Measurements from ENCODE around the gene TMEM119. TPM values are rescaled to one million over a fixed set of nuclear protein-coding genes. Genes with fewer than 3 reads are reported as not detected.
"Not testable (repeated sequence)": the region's sequence is repeated elsewhere in the genome, so short reads cannot be mapped to it uniquely, and the experiment has no call there.

The TMEM119 gene
- total RNA-seq, 1 donor from 2014 or later: not detected

DNA sequence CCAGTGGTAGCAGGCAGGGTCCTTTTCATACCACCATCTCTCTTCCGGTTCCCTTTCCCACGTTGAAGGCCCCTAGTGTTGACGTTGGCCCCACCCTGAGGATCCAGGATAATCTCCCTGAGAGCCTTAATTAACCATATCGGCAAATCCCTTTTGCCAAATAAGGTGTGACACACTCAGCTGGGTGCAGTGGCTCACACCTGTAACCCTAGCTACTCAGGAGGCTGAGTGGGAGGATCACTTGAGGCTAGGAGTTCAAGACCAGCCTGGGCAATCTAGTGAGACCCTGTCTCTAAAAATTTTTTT, 2.8 kb upstream of the TMEM119 start:
- DNase-seq (ENCODE audit: low read depth in 2 of 2): no peak

- no peak for DNase-seq (ENCODE audit: low read depth in 2 of 2)
These were observed 2.2 kb upstream of the TMEM119 start for GRCh38 chr12:108599948-108600701.

DNA sequence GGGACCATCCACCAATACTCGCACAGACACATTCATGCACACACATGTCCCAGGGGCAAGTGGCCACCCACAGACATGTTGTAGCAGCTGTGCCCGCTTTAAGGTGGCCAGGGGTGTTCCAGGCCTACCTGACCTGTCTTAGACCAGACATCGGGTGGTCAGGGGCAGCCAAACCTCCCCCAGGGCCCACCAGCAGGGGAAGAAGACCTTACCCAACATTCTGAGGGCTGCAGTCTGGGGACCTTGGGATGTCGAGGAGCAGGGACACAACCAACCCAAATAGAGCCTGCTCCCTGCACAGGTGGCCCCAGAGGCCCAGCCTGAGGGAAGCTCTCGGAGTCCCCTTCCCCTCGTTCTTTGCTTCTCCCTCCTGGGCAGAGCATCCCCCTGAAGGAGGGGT, 1.7 kb upstream of the TMEM119 start:
- DNase-seq (ENCODE audit: low read depth in 2 of 2): no peak

DNA sequence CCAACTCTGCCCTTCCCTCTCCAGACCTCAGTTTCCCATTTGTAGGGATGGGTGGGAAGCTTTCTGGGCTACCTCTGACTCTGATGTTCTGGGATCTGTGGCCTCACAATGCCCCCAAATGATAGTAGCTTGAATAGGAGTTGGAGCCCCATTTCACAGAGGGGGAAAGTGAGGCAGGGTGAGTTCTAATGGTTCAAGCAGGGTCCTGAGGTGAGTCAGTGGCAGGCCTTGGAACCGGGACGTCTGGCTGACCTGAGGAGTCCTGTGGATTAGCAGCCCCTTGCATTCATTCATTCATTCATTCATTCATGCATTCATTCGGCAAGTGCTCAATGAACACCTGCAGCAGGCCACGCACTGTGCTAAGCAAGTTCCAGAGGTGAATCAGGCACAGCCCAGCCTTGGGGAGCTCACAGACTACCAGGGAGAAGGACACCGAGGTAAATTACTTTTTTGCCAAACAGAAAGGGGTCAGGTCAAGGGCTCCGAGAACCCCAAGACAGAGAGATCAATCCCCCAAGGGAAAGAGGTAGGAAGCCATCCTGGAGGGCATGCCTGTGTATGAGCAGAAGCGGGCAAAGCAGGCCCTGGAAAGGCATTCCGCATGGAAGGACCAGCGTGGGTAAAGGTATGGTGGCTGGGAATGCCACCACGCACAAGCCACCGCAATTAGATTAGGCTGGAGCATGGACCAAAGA, 818 bp upstream of the TMEM119 start:
- DNase-seq (ENCODE audit: low read depth in 2 of 2): no peak

GRCh38 chr12:108596854-108597558, 878 bp downstream of the TMEM119 start:
- no peak for DNase-seq (ENCODE audit: low read depth in 2 of 2)

DNA sequence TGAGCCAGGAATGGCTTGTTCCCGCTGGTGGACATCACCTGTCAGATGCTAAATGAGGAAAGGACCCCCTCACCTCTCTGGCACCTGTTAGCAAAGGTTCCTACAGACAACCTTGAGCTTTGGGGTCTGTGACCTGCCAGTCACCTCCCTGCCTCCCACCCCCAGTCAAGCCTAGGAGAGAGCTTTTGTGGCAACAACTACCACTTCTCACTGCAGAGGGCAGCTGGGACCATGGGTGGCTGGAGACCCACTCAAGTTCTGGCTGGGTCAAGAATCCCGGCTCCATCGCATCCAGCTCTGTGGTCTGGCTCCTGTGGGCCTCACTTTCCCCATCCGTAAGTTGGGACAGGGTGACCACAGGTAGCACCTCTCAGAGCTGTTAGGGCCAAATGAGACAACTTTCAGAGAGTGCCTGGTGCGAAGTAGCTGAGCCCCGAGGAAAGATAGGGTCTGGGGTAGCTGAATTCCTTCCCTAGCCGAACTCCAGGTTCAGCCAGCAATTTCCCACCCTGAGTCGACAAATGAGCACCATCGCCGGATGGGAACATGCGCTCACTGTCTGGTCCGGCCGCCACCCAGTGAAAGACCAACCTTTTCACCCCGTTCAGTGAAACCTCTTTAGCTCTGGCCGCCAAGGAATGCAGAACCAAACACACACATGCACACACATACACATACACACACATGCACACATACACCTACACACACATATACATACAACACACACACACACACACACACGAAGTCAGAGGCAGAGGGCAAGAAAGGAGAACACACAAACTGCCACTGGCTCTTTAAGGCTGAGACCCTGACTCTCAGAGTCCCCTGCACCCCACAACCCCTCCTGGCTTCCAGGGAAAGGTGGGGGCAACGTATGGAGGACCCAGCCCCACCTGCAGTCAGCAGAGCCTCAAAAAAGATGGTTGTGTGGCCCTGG, 1.9 kb downstream of the TMEM119 start:
- DNase-seq (ENCODE audit: low read depth in 2 of 2): no peak

DNA sequence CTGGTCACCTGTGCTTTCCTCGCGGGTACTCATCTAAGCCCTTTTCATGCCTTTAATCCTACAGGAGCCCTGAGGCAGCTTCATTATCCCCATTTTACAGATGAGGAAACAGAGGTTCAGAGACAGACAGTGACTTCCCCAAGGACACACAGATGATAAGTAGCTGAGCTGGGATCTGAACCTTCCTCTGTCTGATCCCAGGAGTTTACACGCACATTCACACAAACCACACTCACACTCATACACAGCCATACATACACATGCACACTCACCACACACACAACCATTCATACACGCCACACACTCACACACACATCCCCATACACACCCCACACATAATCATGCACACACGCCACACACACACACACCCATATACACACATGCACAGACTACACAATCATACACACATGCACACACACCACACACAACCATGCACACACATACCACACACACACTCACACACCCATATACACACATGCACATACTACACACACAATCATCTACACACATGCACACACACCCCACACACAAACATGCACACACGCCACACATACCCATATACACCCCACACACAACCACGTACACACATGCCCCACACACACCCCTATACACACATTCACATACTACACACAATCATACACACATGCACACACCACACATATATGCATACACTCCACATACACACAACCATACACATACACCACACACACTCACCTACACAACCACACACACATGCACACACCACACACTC, 2.7 kb downstream of the TMEM119 start:
- DNase-seq (ENCODE audit: low read depth in 2 of 2): no peak

DNA sequence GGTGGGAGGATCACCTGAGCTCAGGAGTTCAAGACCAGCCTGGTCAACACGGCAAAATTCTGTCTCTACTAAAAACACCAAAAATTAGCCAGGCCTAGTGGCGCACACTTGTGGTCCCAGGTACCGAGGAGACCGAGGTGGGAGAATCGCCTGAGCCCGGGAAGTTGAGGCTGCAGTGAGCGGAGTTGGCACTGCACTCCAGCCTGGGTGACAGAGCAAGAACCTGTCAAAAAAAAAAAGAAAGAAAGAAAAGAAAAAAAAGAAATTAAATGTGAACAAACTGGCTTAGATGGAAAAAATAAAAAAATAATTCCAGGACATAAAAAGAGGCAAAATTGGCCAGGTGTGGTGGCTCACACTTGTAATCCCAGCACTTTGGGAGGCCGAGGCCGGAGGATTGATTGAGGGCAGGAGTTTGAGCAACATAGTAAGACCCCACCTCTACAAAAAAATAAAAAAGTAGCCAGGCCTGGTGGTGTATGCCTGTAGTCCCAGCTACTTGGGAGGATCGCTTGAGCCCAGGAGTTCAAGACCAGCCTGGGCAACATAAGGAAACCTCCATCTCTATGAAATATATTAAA, 3.5 kb downstream of the TMEM119 start:
- DNase-seq (ENCODE audit: low read depth in 2 of 2): no peak

GRCh38 chr12:108592033-108592909, 5.6 kb downstream of the TMEM119 start:
- DNase-seq (ENCODE audit: low read depth in 2 of 2): no peak

- no peak for DNase-seq (ENCODE audit: low read depth in 2 of 2)
These were observed 6.5 kb downstream of the TMEM119 start for GRCh38 chr12:108591267-108591980.

DNA sequence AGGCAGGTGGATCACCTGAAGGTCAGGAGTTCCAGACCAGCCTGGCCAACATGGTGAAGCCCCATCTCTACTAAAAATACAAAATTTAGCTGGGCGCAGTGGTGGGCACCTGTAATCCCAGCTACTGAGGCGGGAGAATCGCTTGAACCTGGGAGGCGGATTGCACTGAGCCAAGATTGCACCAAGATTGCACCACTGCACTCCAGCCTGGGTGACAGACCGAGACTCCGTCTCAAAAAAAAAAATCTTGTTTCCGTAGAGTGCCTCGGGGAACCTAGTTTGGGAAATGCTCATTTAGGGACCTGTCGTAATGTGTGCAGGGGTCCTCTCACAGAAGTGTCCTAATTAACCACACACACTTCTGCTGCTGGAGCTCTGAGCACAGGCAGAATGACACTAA, 7.4 kb downstream of the TMEM119 start:
- DNase-seq (ENCODE audit: low read depth in 2 of 2): not testable (repeated sequence)

GRCh38 chr12:108589840-108590229, 8.0 kb downstream of the TMEM119 start:
- DNase-seq (ENCODE audit: low read depth in 2 of 2): no peak

DNA sequence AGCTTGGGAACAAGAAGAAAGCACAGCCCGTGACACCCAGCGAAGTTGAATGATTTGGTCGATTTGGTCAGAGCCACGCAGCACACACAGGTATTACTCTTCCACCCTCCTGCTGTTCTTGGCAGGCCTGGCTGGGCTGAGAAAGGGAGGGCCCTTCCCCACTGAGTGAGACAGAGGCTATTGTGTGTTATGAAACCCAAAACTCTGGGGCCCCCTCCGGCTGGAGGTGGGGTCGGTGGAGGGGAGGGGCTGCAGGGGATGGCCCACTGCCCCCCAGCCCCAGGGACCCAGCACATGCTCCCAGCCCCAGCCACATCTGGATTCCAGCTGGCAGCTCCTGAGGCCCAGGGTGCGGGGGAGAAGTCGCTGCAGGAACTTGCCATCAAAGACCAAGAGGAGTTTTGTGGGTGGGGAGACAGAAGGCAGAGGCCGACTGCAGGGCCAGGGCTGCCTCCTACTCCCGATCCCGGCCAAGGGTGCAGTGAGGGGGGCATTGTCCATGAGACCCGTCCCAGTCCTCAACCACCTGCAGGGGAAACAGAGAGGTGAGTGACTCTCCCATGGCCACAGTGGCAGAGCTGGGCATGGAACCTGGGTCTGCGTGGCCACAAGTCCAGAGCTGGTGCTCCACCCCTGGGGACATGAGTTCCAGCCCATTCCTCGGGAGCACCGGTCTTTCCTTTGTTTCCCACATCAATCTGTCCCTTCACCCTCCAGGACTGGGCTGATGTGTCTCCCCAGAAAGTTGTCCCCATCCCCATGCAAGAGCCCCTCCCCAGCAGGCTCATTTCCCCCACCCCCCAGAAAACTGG, 8.7 kb downstream of the TMEM119 start:
- no peak for DNase-seq (ENCODE audit: low read depth in 2 of 2)

DNA sequence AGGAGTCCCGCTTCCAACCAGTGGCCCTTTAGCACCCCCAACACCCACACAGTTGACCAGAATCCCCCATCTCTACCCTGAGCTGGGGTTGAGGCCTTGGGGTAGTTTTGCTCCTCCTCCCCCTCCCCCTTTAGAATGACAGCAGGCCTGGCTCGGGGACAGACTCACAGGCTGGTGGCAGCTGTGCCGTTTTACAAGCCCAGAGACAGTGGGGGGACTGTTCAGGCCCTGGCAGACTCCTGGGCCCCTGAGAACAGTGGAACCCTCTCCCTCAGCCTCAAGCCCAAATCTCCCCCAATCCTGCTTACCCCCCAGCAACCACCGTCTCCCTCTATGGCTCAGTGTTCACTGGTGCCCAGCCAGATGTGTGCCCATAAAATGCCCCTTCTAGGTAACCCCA, 10.1 kb downstream of the TMEM119 start:
- no peak for DNase-seq (ENCODE audit: low read depth in 2 of 2)

DNA sequence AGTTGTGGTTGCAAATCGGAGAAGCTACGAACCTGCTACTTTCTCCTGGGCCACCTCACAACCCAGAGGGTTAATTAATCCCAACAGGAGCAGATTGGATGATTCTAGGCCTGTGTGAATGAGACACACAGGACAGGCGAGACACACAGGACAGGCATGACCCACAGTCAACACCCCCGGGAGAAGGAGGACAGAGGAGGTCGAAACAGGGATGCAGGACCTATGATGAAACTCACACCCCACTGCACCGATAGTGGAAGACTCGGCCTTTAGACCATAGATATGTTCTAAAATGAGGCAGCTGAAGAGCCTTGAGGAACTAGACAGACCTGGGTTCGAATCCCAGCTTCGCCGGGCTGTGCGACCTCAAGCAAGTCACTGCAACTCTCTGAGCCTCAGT, 11.6 kb downstream of the TMEM119 start:
- DNase-seq (ENCODE audit: low read depth in 2 of 2): no peak

DNA sequence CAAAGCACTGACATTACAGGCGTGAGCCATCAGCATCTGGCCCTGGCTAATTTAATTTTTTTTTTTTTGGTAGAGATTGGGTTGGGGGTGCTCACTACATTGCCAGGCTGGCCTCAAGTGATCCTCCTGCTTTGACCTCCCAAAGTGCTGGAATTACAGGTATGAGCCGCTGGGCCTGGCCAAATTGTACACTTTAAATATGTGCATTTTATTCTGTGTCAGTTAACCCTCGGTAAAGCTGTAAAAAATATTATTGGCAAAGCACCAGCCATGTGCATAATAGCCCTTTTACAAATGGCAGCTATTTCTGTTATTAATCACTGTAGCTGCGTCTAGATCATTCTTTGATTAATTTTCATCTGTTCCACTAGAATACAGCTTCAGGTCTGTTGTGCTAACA, 12.0 kb downstream of the TMEM119 start:
- DNase-seq (ENCODE audit: low read depth in 2 of 2): no peak

DNA sequence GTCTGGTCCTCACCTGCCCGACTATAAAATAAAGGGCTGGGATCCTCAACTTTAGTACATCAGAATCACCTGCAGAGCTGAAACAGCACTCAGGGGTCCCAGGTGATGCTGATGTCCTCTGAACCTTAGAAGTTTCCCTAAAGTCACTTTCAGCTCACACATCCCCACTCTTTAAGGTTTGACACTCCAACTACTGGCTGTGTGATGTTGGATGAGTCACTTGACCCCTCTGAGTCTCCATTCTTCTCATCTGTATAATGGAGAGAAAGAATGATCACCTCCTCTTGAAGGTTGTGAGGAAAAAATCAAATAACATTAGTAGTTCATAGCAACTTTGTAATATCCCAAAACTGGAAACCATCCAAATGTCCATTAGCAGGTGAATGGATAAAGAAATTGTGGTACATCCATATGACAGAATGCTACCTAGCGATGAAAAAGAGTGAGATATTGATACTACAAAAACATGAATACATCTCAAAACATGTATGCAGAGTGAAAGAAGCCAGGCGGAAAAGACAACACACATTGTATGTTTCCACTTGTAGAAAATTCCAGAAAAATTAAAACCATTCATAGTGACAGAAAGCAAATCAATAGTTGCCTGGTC, 13.3 kb downstream of the TMEM119 start:
- no peak for DNase-seq (ENCODE audit: low read depth in 2 of 2)

DNA sequence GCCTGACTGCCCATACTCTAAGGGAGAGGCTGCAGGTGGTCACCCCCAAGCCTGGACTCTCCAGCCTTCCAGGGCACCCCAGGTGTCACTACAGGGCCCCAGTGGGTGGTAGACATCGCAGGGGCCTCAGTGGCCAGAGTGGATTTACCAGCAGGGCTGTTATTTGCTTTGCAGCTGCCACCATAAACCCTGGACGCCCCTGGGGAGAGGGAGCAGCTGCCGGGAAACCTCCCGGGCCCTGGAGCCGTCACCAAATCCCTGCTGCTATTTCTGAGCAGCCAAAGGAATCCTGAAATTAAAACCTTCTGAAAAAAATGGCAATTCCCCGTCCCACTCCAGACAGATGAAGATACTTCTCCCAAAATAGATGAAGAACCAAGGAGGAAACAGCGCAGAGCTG, 13.9 kb downstream of the TMEM119 start:
- DNase-seq (ENCODE audit: low read depth in 2 of 2): no peak

Measured in dermis microvascular lymphatic vessel endothelial cell (primary cell).